ENCODE data around the gene KLF15.

KLF15 gene

DNA sequence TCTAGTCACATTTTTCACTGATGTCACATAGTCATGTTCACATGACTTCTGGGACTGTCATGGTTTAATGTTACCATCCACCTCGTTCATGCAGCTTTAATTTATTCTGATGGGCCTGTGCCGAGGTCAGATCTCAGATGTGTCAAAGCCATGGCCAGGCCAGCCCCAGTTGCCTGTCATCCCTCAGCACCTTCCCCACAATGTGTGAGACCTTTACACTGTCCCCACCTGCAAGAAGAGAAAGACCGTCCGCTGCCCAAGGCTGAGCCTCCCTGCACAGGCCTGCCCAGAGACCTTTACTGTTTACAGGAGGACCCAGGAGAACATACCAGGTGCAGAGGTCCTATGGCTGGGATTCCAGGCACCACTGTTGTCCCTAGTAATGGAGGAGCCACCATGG is 12.8 kb upstream of the KLF15 start:
- TF ChIP-seq, protein P1, sequence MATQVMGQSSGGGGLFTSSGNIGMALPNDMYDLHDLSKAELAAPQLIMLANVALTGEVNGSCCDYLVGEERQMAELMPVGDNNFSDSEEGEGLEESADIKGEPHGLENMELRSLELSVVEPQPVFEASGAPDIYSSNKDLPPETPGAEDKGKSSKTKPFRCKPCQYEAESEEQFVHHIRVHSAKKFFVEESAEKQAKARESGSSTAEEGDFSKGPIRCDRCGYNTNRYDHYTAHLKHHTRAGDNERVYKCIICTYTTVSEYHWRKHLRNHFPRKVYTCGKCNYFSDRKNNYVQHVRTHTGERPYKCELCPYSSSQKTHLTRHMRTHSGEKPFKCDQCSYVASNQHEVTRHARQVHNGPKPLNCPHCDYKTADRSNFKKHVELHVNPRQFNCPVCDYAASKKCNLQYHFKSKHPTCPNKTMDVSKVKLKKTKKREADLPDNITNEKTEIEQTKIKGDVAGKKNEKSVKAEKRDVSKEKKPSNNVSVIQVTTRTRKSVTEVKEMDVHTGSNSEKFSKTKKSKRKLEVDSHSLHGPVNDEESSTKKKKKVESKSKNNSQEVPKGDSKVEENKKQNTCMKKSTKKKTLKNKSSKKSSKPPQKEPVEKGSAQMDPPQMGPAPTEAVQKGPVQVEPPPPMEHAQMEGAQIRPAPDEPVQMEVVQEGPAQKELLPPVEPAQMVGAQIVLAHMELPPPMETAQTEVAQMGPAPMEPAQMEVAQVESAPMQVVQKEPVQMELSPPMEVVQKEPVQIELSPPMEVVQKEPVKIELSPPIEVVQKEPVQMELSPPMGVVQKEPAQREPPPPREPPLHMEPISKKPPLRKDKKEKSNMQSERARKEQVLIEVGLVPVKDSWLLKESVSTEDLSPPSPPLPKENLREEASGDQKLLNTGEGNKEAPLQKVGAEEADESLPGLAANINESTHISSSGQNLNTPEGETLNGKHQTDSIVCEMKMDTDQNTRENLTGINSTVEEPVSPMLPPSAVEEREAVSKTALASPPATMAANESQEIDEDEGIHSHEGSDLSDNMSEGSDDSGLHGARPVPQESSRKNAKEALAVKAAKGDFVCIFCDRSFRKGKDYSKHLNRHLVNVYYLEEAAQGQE (IDR thresholded peaks at IDR 0.05; ENCODE audit: insufficient read depth in 1 of 2, low read depth in 2 of 2, low read length in 2 of 2), result no peak
- TF ChIP-seq SIN3A (IDR thresholded peaks at IDR 0.05; ENCODE audit: borderline replicate concordance, insufficient read depth, low read length), result no peak
- TF ChIP-seq POLR2AphosphoS5 (IDR thresholded peaks at IDR 0.05; ENCODE audit: low read depth, low read length), result no peak
- no peak for TF ChIP-seq FOXP2 (optimal IDR thresholded peaks at IDR 0.05; ENCODE audit: borderline replicate concordance, extremely low read depth, extremely low read length, insufficient read depth)
- no peak for TF ChIP-seq TAF1 (IDR thresholded peaks at IDR 0.05; ENCODE audit: borderline replicate concordance, insufficient read depth, low read length)

DNA sequence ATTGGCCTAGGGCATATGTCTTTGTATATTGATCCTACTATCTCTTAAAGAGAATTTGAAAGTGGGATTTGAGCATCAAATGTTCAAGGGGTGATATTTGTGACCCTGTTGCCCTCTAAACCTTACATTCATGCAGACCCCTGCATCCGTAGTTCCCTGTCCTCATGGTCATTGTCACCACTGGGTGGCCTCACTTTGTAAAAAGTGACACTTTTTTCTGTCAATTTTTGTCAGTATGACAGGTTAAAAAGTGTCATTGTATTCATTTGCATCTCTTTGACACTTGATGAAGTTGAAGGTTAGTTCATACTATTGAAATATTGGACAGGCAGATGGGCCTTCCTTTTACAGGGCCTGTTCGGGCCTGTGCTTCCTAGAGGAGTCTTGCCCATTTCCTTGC is 12.3 kb upstream of the KLF15 start:
- no peak for TF ChIP-seq TAF1 (IDR thresholded peaks at IDR 0.05; ENCODE audit: borderline replicate concordance, insufficient read depth, low read length)
- no peak for TF ChIP-seq FOXP2 (optimal IDR thresholded peaks at IDR 0.05; ENCODE audit: borderline replicate concordance, extremely low read depth, extremely low read length, insufficient read depth)
- TF ChIP-seq POLR2AphosphoS5 (IDR thresholded peaks at IDR 0.05; ENCODE audit: low read depth, low read length), result no peak
- TF ChIP-seq SIN3A (IDR thresholded peaks at IDR 0.05; ENCODE audit: borderline replicate concordance, insufficient read depth, low read length), result no peak
- TF ChIP-seq, protein P1 (IDR thresholded peaks at IDR 0.05; ENCODE audit: insufficient read depth in 1 of 2, low read depth in 2 of 2, low read length in 2 of 2), result no peak

DNA sequence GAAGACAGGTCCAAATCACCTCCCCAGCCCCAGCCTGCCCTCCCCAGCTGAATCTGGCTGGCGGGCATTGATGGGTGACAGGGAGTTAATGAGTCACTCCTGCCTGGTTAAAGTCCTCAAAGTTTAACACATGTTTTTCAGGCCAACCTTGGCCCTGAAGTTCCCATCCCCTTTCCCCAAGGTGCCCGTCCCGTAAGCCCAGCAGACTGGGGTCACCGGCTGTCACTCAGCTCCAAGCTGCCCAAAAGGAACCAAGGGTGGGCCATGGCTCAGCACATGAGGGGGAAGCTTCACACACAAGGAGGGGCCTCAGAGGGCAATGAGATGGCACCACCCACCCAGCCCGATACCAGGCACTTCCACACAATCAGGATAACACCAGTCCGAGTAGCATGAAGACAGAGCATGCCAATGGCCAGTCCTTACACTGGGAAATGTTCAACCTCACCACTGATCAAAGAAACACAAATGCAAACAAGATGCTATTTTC is 10.2 kb upstream of the KLF15 start:
- TF ChIP-seq FOXP2 (optimal IDR thresholded peaks at IDR 0.05; ENCODE audit: borderline replicate concordance, extremely low read depth, extremely low read length, insufficient read depth) (no peak), SIN3A (IDR thresholded peaks at IDR 0.05; ENCODE audit: borderline replicate concordance, insufficient read depth, low read length) (no peak), POLR2AphosphoS5 (IDR thresholded peaks at IDR 0.05; ENCODE audit: low read depth, low read length) (no peak), TAF1 (IDR thresholded peaks at IDR 0.05; ENCODE audit: borderline replicate concordance, insufficient read depth, low read length) (no peak)
- TF ChIP-seq, protein P1 (IDR thresholded peaks at IDR 0.05; ENCODE audit: insufficient read depth in 1 of 2, low read depth in 2 of 2, low read length in 2 of 2), result no peak

DNA sequence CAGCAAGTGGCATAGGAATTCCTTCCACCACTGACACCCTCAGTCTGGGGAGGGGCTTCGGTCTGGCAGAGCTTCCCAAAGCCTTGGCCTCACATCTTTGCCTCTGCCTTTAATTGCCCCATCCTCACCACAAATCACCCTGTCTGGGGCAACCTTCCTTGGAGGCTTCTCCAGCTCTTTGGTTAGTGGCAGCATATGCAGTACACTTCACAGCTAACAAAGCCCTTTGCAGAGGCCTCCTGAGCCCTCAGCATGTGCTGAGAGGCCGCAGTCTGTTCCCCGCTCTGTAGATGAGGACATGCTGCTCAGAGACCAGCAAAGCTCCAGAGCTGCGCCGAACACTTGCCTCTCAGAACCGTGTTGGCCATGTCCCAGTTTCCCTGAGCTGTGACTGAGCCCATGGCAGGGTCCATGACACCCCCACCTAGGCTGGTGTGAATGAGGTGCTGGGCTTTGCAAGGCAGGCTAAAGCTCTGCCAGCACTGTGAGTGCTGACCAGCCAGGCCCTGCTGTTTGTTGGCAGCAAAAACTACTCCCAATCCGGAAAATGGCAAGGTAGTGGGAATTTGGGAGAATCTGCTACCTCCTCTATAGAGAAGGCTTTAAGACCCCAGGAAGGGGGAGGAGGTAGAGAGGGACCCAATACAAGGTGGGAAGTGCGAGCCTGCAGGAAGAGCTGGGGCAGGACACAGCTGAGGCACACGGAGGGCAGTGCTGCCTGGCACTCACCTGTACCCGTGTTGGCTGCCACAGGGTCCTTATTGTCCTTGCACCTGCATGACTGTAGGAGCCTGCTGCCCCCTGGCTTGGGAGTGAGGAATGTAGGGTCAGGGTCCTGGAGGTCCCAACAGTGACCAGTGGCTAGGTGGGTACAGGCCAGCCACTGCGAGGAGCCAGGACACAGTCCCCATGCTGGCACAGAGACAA is 8.4 kb upstream of the KLF15 start:
- TF ChIP-seq, protein P1 (IDR thresholded peaks at IDR 0.05; ENCODE audit: insufficient read depth in 1 of 2, low read depth in 2 of 2, low read length in 2 of 2), result no peak
- TF ChIP-seq POLR2AphosphoS5 (IDR thresholded peaks at IDR 0.05; ENCODE audit: low read depth, low read length), result no peak
- no peak for TF ChIP-seq FOXP2 (optimal IDR thresholded peaks at IDR 0.05; ENCODE audit: borderline replicate concordance, extremely low read depth, extremely low read length, insufficient read depth)
- TF ChIP-seq TAF1 (IDR thresholded peaks at IDR 0.05; ENCODE audit: borderline replicate concordance, insufficient read depth, low read length), result no peak
- no peak for TF ChIP-seq SIN3A (IDR thresholded peaks at IDR 0.05; ENCODE audit: borderline replicate concordance, insufficient read depth, low read length)

Measured in PFSK-1 (cell line).